ENCODE results near the gene GRIP2.

- TF ChIP-seq EP300 (IDR thresholded peaks at IDR 0.05): no peak
- TF ChIP-seq, protein P1, sequence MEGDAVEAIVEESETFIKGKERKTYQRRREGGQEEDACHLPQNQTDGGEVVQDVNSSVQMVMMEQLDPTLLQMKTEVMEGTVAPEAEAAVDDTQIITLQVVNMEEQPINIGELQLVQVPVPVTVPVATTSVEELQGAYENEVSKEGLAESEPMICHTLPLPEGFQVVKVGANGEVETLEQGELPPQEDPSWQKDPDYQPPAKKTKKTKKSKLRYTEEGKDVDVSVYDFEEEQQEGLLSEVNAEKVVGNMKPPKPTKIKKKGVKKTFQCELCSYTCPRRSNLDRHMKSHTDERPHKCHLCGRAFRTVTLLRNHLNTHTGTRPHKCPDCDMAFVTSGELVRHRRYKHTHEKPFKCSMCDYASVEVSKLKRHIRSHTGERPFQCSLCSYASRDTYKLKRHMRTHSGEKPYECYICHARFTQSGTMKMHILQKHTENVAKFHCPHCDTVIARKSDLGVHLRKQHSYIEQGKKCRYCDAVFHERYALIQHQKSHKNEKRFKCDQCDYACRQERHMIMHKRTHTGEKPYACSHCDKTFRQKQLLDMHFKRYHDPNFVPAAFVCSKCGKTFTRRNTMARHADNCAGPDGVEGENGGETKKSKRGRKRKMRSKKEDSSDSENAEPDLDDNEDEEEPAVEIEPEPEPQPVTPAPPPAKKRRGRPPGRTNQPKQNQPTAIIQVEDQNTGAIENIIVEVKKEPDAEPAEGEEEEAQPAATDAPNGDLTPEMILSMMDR (IDR thresholded peaks at IDR 0.05): no peak
Measured at GRCh38 chr3:14496351-14496750, 43.8 kb downstream of the GRIP2 start.

Data from ovary (tissue), 3 donors.